Mesenchymal stem cell (in vitro differentiated cells and primary cell): Measurements from ENCODE around the gene PLAC1.
A peak's percentile ranks its signal among the peaks of the same experiment; 100 is the strongest.

ENCODE experiments used
- DNase-seq: peaks from one replicate; pipeline ENCODE4 v3.0.0-alpha.2; 2013
- H2AFZ ChIP-seq: one replicate; pipeline ENCODE4 v1.6.1; 2013; ENCODE audit warnings: low read depth, mild to moderate bottlenecking, control low read depth, inconsistent platforms, low read length, moderate library complexity
- H2AK5ac ChIP-seq: 2 replicates; pipeline ENCODE4 v1.6.1; 2013; ENCODE audit warnings: low read length, moderate library complexity, mild to moderate bottlenecking, inconsistent platforms; ENCODE audit not compliant: severe bottlenecking
- H2BK120ac ChIP-seq: one replicate; pipeline ENCODE4 v1.6.1; 2013; ENCODE audit warnings: low read depth, mild to moderate bottlenecking, inconsistent platforms, low read length, moderate library complexity
- H2BK12ac ChIP-seq, 2 experiments: one replicate each; pipeline ENCODE4 v1.6.1; 2013; ENCODE audit warnings: inconsistent platforms in 2 of 2, low read length in 2 of 2, mild to moderate bottlenecking in 2 of 2, moderate library complexity in 2 of 2, control low read depth in 1 of 2
- H2BK15ac ChIP-seq: one replicate; pipeline ENCODE4 v1.6.1; 2013; ENCODE audit warnings: mild to moderate bottlenecking, low read depth, inconsistent platforms; ENCODE audit not compliant: poor library complexity, severe bottlenecking
- H2BK5ac ChIP-seq: 2 replicates; pipeline ENCODE4 v1.6.1; 2013; ENCODE audit warnings: low read depth, mild to moderate bottlenecking, low read length, control low read depth, inconsistent platforms; ENCODE audit not compliant: poor library complexity, severe bottlenecking
- H3K14ac ChIP-seq, 2 experiments: one replicate each; pipeline ENCODE4 v1.6.1; 2013; ENCODE audit warnings: inconsistent platforms in 2 of 2, low read length in 2 of 2, control low read depth in 1 of 2, mild to moderate bottlenecking in 1 of 2, moderate library complexity in 1 of 2
- H3K18ac ChIP-seq, 2 experiments: one replicate each; pipeline ENCODE4 v1.6.1; 2013; ENCODE audit warnings: inconsistent platforms in 2 of 2, low read length in 2 of 2, control low read depth in 1 of 2, low read depth in 1 of 2, mild to moderate bottlenecking in 1 of 2
- H3K23ac ChIP-seq, 2 experiments: one replicate each; pipeline ENCODE4 v1.6.1; 2013; ENCODE audit warnings: inconsistent platforms in 2 of 2, low read length in 2 of 2, mild to moderate bottlenecking in 2 of 2, moderate library complexity in 2 of 2, control low read depth in 1 of 2
- H3K27ac ChIP-seq: 2 replicates; pipeline ENCODE4 v1.5.1; 2013; ENCODE audit warnings: mild to moderate bottlenecking, moderate library complexity, low read length, control low read depth, inconsistent platforms; ENCODE audit not compliant: poor library complexity, severe bottlenecking
- H3K27me3 ChIP-seq, 2 experiments: 2 replicates each; pipeline versions ENCODE4 v1.6.1 to v1.7.0; 2013; ENCODE audit warnings: low read length in 2 of 2, mild to moderate bottlenecking in 2 of 2, moderate library complexity in 2 of 2, control low read depth in 1 of 2, inconsistent platforms in 1 of 2; ENCODE audit not compliant: control insufficient read depth in 1 of 2, insufficient read depth in 1 of 2
- H3K36me3 ChIP-seq, 2 experiments: 2 replicates each; pipeline versions ENCODE4 v1.6.1 to v1.7.0; 2013; ENCODE audit warnings: low read length in 2 of 2, control low read depth in 1 of 2, inconsistent platforms in 1 of 2, low read depth in 1 of 2, mild to moderate bottlenecking in 1 of 2; ENCODE audit not compliant: insufficient read depth in 2 of 2, control insufficient read depth in 1 of 2
- H3K4ac ChIP-seq, 2 experiments: one replicate each; pipeline ENCODE4 v1.6.1; 2013; ENCODE audit warnings: inconsistent platforms in 2 of 2, low read length in 2 of 2, mild to moderate bottlenecking in 2 of 2, moderate library complexity in 2 of 2, control low read depth in 1 of 2, low read depth in 1 of 2
- H3K4me1 ChIP-seq: 2 replicates; pipeline ENCODE4 v1.6.1; 2013; ENCODE audit warnings: low read depth, low read length, control low read depth; ENCODE audit not compliant: control insufficient read depth, insufficient read depth
- H3K4me2 ChIP-seq: 2 replicates; pipeline ENCODE4 v1.6.1; 2013; ENCODE audit warnings: low read length, mild to moderate bottlenecking, inconsistent platforms; ENCODE audit not compliant: poor library complexity, severe bottlenecking
- H3K4me3 ChIP-seq, 2 experiments: 2 replicates each; pipeline versions ENCODE4 v1.5.1 to v1.7.0; 2013; ENCODE audit warnings: low read length in 2 of 2, mild to moderate bottlenecking in 2 of 2, control low read depth in 1 of 2, low read depth in 1 of 2; ENCODE audit not compliant: insufficient read depth in 1 of 2
- H3K79me1 ChIP-seq: replicated peaks from 2 replicates; pipeline ENCODE4 v1.6.1; 2013; ENCODE audit warnings: mild to moderate bottlenecking, control low read depth, low read length, inconsistent platforms; ENCODE audit not compliant: poor library complexity, severe bottlenecking
- H3K9ac ChIP-seq: 2 replicates; pipeline ENCODE4 v1.7.0; 2013; ENCODE audit warnings: mild to moderate bottlenecking, low read length, moderate library complexity
- H3K9me3 ChIP-seq: 2 replicates; pipeline ENCODE4 v1.7.0; 2013; ENCODE audit warnings: mild to moderate bottlenecking, low read length; ENCODE audit not compliant: control insufficient read depth
- H4K8ac ChIP-seq: one replicate; pipeline ENCODE4 v1.6.1; 2013; ENCODE audit warnings: inconsistent platforms, mild to moderate bottlenecking, low read length, moderate library complexity
- H4K91ac ChIP-seq: one replicate; pipeline ENCODE4 v1.6.1; 2013; ENCODE audit warnings: mild to moderate bottlenecking, low read length, inconsistent platforms
- WGBS: methylation state at CpG from one replicate; pipeline ENCODE4 v1.1.7; 2013; ENCODE audit warnings: mixed read lengths; 5-methylcytosine and 5-hydroxymethylcytosine counted together

Gene PLAC1

GRCh38 chrX:134566506-134566905 is 91.8 kb downstream of the PLAC1 start:
- Histone ChIP-seq H3K27ac (no peak overlapping the region), H2BK120ac (no peak overlapping the region), H3K23ac (no peak overlapping the region), H3K79me1 (no peaks in the 10 kb centered on the region), H2AFZ (no peak overlapping the region), H3K9ac (no peak overlapping the region), H3K4me3 (no peak overlapping the region), H3K18ac (peak overlapping the region in 1 of 2 experiments; percentile 43), H2BK15ac (no peak overlapping the region), H3K36me3 (no peaks in the 10 kb centered on the region), H3K9me3 (no peaks in the 10 kb centered on the region), H4K8ac (no peak overlapping the region), H3K4me2 (no peak overlapping the region), H3K27me3 (peaks cover 0 to 17% of the 10 kb centered on the region in 2 experiments), H2BK12ac (no peak overlapping the region), H2BK5ac (no peak overlapping the region), H4K91ac (no peak overlapping the region), H2AK5ac (no peak overlapping the region), H3K4me1 (no peaks in the 10 kb centered on the region), H3K14ac (no peak overlapping the region), H3K4ac (no peak overlapping the region)
- DNase-seq: no peak
- WGBS: 86% methylated on average over 3 of the region's 5 CpGs

GRCh38 chrX:134562002-134562401 is 96.3 kb downstream of the PLAC1 start:
- no peak overlapping the region for H4K91ac ChIP-seq
- H2BK15ac ChIP-seq: no peak overlapping the region
- no peak overlapping the region for H3K4ac ChIP-seq

GRCh38 chrX:134558133-134558532 is 100.1 kb downstream of the PLAC1 start:
- no peaks in the 10 kb centered on the region for H3K9me3 ChIP-seq

More at GRCh38 chrX:134562002-134562401, 96.3 kb downstream of the PLAC1 start:
- Histone ChIP-seq H3K4me2 (no peak overlapping the region), H2AFZ (no peak overlapping the region), H2BK12ac (no peak overlapping the region), H2AK5ac (no peak overlapping the region), H2BK5ac (no peak overlapping the region), H4K8ac (no peak overlapping the region), H3K23ac (no peak overlapping the region), H3K36me3 (no peaks in the 10 kb centered on the region), H3K79me1 (no peaks in the 10 kb centered on the region), H3K4me3 (no peak overlapping the region), H3K18ac (no peak overlapping the region), H3K9ac (no peak overlapping the region), H3K9me3 (no peaks in the 10 kb centered on the region), H3K27me3 (peaks cover 0 to 12% of the 10 kb centered on the region in 2 experiments), H2BK120ac (no peak overlapping the region), H3K14ac (no peak overlapping the region), H3K27ac (no peak overlapping the region), H3K4me1 (no peaks in the 10 kb centered on the region)
- WGBS: 86% methylated on average over 2 of the region's 2 CpGs
- no peak for DNase-seq

GRCh38 chrX:134554291-134554690 is 104.0 kb downstream of the PLAC1 start:
- Histone ChIP-seq H3K4me1 (peaks cover 3% of the 10 kb centered on the region), H4K8ac (no peak overlapping the region), H3K4ac (no peak overlapping the region), H2AK5ac (no peak overlapping the region), H4K91ac (no peak overlapping the region), H2BK120ac (no peak overlapping the region), H3K4me3 (peak overlapping the region in 1 of 2 experiments; percentile 52), H2BK5ac (no peak overlapping the region), H3K9ac (peak overlapping the region; percentile 10), H3K27ac (no peak overlapping the region), H3K36me3 (no peaks in the 10 kb centered on the region), H3K9me3 (no peaks in the 10 kb centered on the region), H3K4me2 (no peak overlapping the region), H3K18ac (no peak overlapping the region), H2BK15ac (no peak overlapping the region), H2AFZ (no peak overlapping the region), H2BK12ac (no peak overlapping the region), H3K79me1 (no peaks in the 10 kb centered on the region), H3K27me3 (peaks cover 0 to 11% of the 10 kb centered on the region in 2 experiments), H3K14ac (no peak overlapping the region), H3K23ac (no peak overlapping the region)
- DNase-seq: no peak
- WGBS: 92% methylated on average over 2 of the region's 8 CpGs

More at GRCh38 chrX:134558133-134558532, 100.1 kb downstream of the PLAC1 start:
- H3K27me3 ChIP-seq: peaks cover 0 to 8% of the 10 kb centered on the region in 2 experiments
- no peak overlapping the region for H3K4me2 ChIP-seq
- H2BK5ac ChIP-seq: no peak overlapping the region
- no peak overlapping the region for H2BK120ac ChIP-seq
- no peak for DNase-seq
- peaks cover 2% of the 10 kb centered on the region for H3K4me1 ChIP-seq
- H3K27ac ChIP-seq: no peak overlapping the region
- no peak overlapping the region for H2BK12ac ChIP-seq
- H3K23ac ChIP-seq: no peak overlapping the region
- H3K79me1 ChIP-seq: no peaks in the 10 kb centered on the region
- no peak overlapping the region for H3K4me3 ChIP-seq
- 83% methylated on average over 4 of the region's 4 CpGs for whole genome bisulfite sequencing
- no peak overlapping the region for H3K14ac ChIP-seq
- no peak overlapping the region for H3K18ac ChIP-seq
- no peak overlapping the region for H3K9ac ChIP-seq
- H2AK5ac ChIP-seq: no peak overlapping the region
- H2AFZ ChIP-seq: no peak overlapping the region
- no peak overlapping the region for H3K4ac ChIP-seq
- H4K8ac ChIP-seq: no peak overlapping the region
- no peaks in the 10 kb centered on the region for H3K36me3 ChIP-seq
- no peak overlapping the region for H4K91ac ChIP-seq
- H2BK15ac ChIP-seq: no peak overlapping the region
